HEK293 (cell line): Measurements from ENCODE around the gene MMP15.
A peak's percentile ranks its signal among the peaks of the same experiment; 100 is the strongest.

Experiments
- CTCF ChIA-PET: fragments of 350-600 bp; formaldehyde crosslinking; extraction: SDS; loops from one replicate; lab custom pipeline; 2021; ENCODE audit warnings: antibody characterized with exemption; lab: Yijun Ruan, JAX
- POLR2A ChIA-PET: fragments of 300-600 bp; formaldehyde crosslinking; extraction: SDS; loops from one replicate; lab custom pipeline; 2020; ENCODE audit warnings: antibody characterized with exemption, inconsistent platforms; lab: Yijun Ruan, JAX
- H3K27ac ChIP-seq: fragments of 200-500 bp; sonication (Bioruptor generic); 2 replicates; pipeline ENCODE4 v1.5.1; 2014; ENCODE audit warnings: low read depth, low read length, control low read depth, inconsistent platforms; ENCODE audit errors: extremely low read depth
- H3K36me3 ChIP-seq, 2 experiments: fragments of 200-500 bp in 1 of 2; sonication (Bioruptor generic) in 1 of 2; 1 replicate in 1 of 2; 2 replicates in 1 of 2; pipeline ENCODE4 v1.5.1; 2014 to 2017; ENCODE audit warnings: inconsistent platforms in 2 of 2, low read length in 2 of 2; ENCODE audit not compliant: control insufficient read depth in 2 of 2, insufficient read depth in 1 of 2
- H3K4me1 ChIP-seq: fragments of 200-500 bp; sonication (Bioruptor generic); 2 replicates; pipeline ENCODE4 v1.5.1; 2014; ENCODE audit warnings: mild to moderate bottlenecking, low read length, inconsistent platforms; ENCODE audit not compliant: control insufficient read depth, insufficient read depth
- H3K4me3 ChIP-seq: 2 replicates; pipeline ENCODE4 v1.5.1; 2011; ENCODE audit warnings: low read depth, mild to moderate bottlenecking, control low read depth, low read length, moderate library complexity
- H3K9me3 ChIP-seq: fragments of 200-500 bp; sonication (Bioruptor generic); 2 replicates; pipeline ENCODE4 v1.5.1; 2014; ENCODE audit warnings: low read depth, low read length, inconsistent platforms; ENCODE audit not compliant: control insufficient read depth, insufficient read depth
- GLIS1 ChIP-seq: fragments of 450-650 bp; formaldehyde crosslinking; IDR thresholded peaks from 2 replicates; pipeline ENCODE4 v1.5.1; 2016; ENCODE audit warnings: missing biosample characterization, missing genetic modification characterization
- MEIS1 ChIP-seq: sonication (generic); formaldehyde crosslinking; IDR thresholded peaks from 2 replicates; pipeline ENCODE4 v1.8.1; 2022; ENCODE audit warnings: missing genetic modification reagents, mild to moderate bottlenecking, borderline replicate concordance
- SCRT1 ChIP-seq: fragments of 450-650 bp; formaldehyde crosslinking; IDR thresholded peaks from 2 replicates; pipeline ENCODE4 v1.5.1; 2016; ENCODE audit warnings: missing biosample characterization, missing genetic modification characterization, borderline replicate concordance
- YY1 ChIP-seq: fragments of 450-650 bp; formaldehyde crosslinking; IDR thresholded peaks from 2 replicates; pipeline ENCODE4 v1.5.1; 2018; ENCODE audit warnings: missing biosample characterization, missing genetic modification characterization
- ZBTB1 ChIP-seq: fragments of 450-650 bp; formaldehyde crosslinking; IDR thresholded peaks from 2 replicates; pipeline ENCODE4 v1.5.1; 2016; ENCODE audit warnings: missing biosample characterization, missing genetic modification characterization
- ZIC2 ChIP-seq: fragments of 450-650 bp; formaldehyde crosslinking; IDR thresholded peaks from 2 replicates; pipeline ENCODE4 v1.5.1; 2016; ENCODE audit warnings: missing biosample characterization, missing genetic modification characterization
- ZNF138 ChIP-seq: fragments of 450-650 bp; formaldehyde crosslinking; IDR thresholded peaks from 2 replicates; pipeline ENCODE4 v1.5.1; 2016; ENCODE audit warnings: missing biosample characterization, missing genetic modification characterization, borderline replicate concordance
- ZNF311 ChIP-seq: fragments of 450-650 bp; formaldehyde crosslinking; IDR thresholded peaks from 2 replicates; pipeline ENCODE4 v1.5.1; 2017; ENCODE audit warnings: missing biosample characterization, missing genetic modification characterization, borderline replicate concordance
- ZNF549 ChIP-seq: fragments of 450-650 bp; IDR thresholded peaks from 2 replicates; pipeline ENCODE4 v1.5.1; 2018; ENCODE audit warnings: missing biosample characterization, missing genetic modification characterization, mild to moderate bottlenecking, inconsistent platforms, moderate library complexity
- ZNF561 ChIP-seq: fragments of 450-650 bp; IDR thresholded peaks from 2 replicates; pipeline ENCODE4 v1.5.1; 2018; ENCODE audit warnings: missing biosample characterization, missing genetic modification characterization, borderline replicate concordance
- ZNF658 ChIP-seq: fragments of 450-650 bp; formaldehyde crosslinking; IDR thresholded peaks from 2 replicates; pipeline ENCODE4; 2016; ENCODE audit warnings: missing biosample characterization, missing genetic modification characterization
- ZNF701 ChIP-seq: fragments of 450-650 bp; formaldehyde crosslinking; IDR thresholded peaks from 2 replicates; pipeline ENCODE4 v1.5.1; 2016; ENCODE audit warnings: missing biosample characterization, missing genetic modification characterization
- ZNF76 ChIP-seq: fragments of 450-650 bp; formaldehyde crosslinking; IDR thresholded peaks from 2 replicates; pipeline ENCODE4; 2016; ENCODE audit warnings: low read depth, missing biosample characterization, missing genetic modification characterization, borderline replicate concordance
- TF ChIP-seq, protein P1 (sequence below): fragments of 450-650 bp; formaldehyde crosslinking; IDR thresholded peaks from 2 replicates; pipeline ENCODE4 v1.5.1; 2017; ENCODE audit warnings: missing biosample characterization, missing genetic modification characterization
- TF ChIP-seq, protein P2 (sequence below): fragments of 450-650 bp; formaldehyde crosslinking; IDR thresholded peaks from 2 replicates; pipeline ENCODE4 v1.5.1; 2016; ENCODE audit warnings: missing biosample characterization, missing genetic modification characterization
- TF ChIP-seq, protein P3 (sequence below): fragments of 450-650 bp; formaldehyde crosslinking; conservative IDR thresholded peaks from 2 replicates; pipeline ENCODE4 v1.5.1; 2016; ENCODE audit warnings: low read depth, missing biosample characterization, missing genetic modification characterization
- TF ChIP-seq, protein P4 (sequence below): fragments of 450-650 bp; formaldehyde crosslinking; IDR thresholded peaks from 2 replicates; pipeline ENCODE4 v1.5.1; 2016; ENCODE audit warnings: missing biosample characterization, missing genetic modification characterization

MMP15 gene

DNA sequence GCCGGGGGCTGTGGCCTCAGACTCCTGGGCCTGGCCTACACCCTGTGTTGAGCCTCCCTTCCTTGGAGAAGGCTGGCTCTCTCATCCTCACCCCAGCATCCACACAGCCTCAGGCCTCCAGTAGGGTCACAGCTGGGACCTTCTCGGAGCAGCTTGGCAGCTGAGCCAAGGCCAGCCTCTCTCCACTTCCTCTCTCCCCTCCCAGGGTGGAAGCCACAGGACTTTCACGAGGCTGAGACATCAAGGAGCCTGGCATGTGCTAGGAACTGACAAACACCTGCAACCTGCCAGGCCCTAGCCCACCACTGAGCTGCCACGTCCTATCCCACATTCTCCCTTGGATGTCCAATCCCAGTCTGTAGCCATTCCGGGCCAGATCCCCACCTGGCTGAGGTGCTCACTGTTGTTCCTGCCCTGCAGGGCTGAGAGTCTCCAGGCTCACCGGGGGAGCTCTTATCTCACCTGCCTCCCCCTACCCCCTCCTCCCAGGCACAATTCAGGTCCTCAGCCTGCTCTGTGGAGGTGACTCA is 3.1 kb downstream of the MMP15 start:
- ChIA-PET POLR2A (interaction anchor here (1.4 to 7.9 kb wide), 2 partner anchors 93 to 101 kb away, joined by 5 to 51 read pairs; partner anchors contain the start of gene CFAP20), CTCF (interaction anchor here (0.5 to 3.1 kb wide), 3 partner anchors 49 to 364 kb away, joined by 4 to 15 read pairs (median 4); no protein-coding TSS in a partner anchor)
- no peaks in the 10 kb centered on the region for H3K9me3 ChIP-seq
- peaks cover 3% of the 10 kb centered on the region; the same call in 1 of the 2 replicates for H3K4me1 ChIP-seq
- no peak for TF ChIP-seq ZBTB1
- TF ChIP-seq ZNF311 (tag by site-specific recombination) = no peak
- TF ChIP-seq ZNF549 (tag by site-specific recombination) = no peak
- TF ChIP-seq, protein P1, sequence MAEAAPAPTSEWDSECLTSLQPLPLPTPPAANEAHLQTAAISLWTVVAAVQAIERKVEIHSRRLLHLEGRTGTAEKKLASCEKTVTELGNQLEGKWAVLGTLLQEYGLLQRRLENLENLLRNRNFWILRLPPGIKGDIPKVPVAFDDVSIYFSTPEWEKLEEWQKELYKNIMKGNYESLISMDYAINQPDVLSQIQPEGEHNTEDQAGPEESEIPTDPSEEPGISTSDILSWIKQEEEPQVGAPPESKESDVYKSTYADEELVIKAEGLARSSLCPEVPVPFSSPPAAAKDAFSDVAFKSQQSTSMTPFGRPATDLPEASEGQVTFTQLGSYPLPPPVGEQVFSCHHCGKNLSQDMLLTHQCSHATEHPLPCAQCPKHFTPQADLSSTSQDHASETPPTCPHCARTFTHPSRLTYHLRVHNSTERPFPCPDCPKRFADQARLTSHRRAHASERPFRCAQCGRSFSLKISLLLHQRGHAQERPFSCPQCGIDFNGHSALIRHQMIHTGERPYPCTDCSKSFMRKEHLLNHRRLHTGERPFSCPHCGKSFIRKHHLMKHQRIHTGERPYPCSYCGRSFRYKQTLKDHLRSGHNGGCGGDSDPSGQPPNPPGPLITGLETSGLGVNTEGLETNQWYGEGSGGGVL (tag by site-specific recombination) = peak; percentile 45
- TF ChIP-seq, protein P2, sequence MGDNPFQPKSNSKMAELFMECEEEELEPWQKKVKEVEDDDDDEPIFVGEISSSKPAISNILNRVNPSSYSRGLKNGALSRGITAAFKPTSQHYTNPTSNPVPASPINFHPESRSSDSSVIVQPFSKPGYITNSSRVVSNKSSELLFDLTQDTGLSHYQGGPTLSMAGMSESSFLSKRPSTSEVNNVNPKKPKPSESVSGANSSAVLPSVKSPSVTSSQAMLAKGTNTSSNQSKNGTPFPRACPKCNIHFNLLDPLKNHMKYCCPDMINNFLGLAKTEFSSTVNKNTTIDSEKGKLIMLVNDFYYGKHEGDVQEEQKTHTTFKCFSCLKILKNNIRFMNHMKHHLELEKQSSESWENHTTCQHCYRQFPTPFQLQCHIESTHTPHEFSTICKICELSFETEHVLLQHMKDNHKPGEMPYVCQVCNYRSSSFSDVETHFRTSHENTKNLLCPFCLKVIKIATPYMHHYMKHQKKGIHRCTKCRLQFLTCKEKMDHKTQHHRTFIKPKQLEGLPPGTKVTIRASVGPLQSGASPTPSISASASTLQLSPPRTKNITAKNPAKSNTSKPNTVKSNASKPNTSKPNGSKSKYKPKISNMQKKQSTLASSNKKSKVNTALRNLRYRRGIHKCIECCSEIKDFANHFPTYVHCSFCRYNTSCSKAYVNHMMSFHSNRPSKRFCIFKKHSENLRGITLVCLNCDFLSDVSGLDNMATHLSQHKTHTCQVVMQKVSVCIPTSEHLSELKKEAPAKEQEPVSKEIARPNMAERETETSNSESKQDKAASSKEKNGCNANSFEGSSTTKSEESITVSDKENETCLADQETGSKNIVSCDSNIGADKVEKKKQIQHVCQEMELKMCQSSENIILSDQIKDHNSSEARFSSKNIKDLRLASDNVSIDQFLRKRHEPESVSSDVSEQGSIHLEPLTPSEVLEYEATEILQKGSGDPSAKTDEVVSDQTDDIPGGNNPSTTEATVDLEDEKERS (tag by site-specific recombination) = no peak
- TF ChIP-seq, protein P3, sequence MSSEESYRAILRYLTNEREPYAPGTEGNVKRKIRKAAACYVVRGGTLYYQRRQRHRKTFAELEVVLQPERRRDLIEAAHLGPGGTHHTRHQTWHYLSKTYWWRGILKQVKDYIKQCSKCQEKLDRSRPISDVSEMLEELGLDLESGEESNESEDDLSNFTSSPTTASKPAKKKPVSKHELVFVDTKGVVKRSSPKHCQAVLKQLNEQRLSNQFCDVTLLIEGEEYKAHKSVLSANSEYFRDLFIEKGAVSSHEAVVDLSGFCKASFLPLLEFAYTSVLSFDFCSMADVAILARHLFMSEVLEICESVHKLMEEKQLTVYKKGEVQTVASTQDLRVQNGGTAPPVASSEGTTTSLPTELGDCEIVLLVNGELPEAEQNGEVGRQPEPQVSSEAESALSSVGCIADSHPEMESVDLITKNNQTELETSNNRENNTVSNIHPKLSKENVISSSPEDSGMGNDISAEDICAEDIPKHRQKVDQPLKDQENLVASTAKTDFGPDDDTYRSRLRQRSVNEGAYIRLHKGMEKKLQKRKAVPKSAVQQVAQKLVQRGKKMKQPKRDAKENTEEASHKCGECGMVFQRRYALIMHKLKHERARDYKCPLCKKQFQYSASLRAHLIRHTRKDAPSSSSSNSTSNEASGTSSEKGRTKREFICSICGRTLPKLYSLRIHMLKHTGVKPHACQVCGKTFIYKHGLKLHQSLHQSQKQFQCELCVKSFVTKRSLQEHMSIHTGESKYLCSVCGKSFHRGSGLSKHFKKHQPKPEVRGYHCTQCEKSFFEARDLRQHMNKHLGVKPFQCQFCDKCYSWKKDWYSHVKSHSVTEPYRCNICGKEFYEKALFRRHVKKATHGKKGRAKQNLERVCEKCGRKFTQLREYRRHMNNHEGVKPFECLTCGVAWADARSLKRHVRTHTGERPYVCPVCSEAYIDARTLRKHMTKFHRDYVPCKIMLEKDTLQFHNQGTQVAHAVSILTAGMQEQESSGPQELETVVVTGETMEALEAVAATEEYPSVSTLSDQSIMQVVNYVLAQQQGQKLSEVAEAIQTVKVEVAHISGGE (tag by site-specific recombination) = no peak
- no peak for TF ChIP-seq ZNF561
- no peak for TF ChIP-seq YY1 (tag by site-specific recombination)
- TF ChIP-seq ZNF701 = no peak
- no peak for TF ChIP-seq ZNF138
- no peak for TF ChIP-seq SCRT1 (tag by site-specific recombination)
- peak; percentile 96 for TF ChIP-seq ZIC2 (tag by site-specific recombination)
- TF ChIP-seq, protein P4, sequence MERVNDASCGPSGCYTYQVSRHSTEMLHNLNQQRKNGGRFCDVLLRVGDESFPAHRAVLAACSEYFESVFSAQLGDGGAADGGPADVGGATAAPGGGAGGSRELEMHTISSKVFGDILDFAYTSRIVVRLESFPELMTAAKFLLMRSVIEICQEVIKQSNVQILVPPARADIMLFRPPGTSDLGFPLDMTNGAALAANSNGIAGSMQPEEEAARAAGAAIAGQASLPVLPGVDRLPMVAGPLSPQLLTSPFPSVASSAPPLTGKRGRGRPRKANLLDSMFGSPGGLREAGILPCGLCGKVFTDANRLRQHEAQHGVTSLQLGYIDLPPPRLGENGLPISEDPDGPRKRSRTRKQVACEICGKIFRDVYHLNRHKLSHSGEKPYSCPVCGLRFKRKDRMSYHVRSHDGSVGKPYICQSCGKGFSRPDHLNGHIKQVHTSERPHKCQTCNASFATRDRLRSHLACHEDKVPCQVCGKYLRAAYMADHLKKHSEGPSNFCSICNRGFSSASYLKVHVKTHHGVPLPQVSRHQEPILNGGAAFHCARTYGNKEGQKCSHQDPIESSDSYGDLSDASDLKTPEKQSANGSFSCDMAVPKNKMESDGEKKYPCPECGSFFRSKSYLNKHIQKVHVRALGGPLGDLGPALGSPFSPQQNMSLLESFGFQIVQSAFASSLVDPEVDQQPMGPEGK (tag by site-specific recombination) = peak; percentile 18; the same call in 1 of the 2 replicates
- TF ChIP-seq ZNF76 = no peak
- no peak for TF ChIP-seq MEIS1 (CRISPR knock-in tag)
- TF ChIP-seq GLIS1 (tag by site-specific recombination) = peak; percentile 77
- TF ChIP-seq ZNF658 (tag by site-specific recombination) = no peak
- H3K4me3 ChIP-seq = no peak overlapping the region
- no peaks in the 10 kb centered on the region for H3K36me3 ChIP-seq
- no peak overlapping the region for H3K27ac ChIP-seq
